Measurements from ENCODE around the gene YES1. TPM values are rescaled to one million over a fixed set of nuclear protein-coding genes. Genes with fewer than 3 reads are reported as not detected.

YES1 gene
- total and polyA plus RNA-seq, 2 donors from 2014 or later: 12.6 to 48.5 TPM

DNA sequence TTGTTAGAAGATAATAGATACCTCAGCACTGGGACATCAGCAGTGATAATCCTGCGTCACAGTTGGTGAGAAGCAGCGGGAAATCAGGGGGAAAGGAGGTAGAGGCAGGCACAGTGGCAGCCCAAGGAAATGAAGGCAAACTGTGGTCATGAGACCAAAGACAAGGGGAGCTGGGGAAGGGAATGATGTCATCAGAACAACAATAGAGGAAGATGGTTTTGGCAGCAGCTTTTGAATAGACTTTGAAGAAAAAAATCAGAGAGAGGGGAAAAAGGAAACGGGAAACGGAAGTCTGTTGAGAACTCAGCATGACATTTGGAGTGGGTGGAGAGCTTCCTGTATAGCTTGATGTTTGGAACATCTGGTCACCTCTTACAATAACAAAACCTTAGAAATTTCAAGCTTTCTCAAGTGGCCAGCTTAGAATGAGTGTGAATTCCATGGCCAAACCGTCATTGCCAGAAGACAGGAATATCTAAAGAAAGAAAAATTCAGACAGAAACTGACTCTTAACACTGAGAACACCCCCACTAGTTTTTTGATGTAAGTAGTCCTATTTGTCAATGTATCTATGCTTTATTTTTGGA, 18.4 kb upstream of the YES1 start:
- no peaks in the 10 kb centered on the region for H3K9me3 ChIP-seq (ENCODE audit: control insufficient read depth in 2 of 3, insufficient read depth in 1 of 3, low read length in 3 of 3)
- peak in 1 of 5 donors; percentile 71 for DNase-seq
- TF ChIP-seq, protein P1, sequence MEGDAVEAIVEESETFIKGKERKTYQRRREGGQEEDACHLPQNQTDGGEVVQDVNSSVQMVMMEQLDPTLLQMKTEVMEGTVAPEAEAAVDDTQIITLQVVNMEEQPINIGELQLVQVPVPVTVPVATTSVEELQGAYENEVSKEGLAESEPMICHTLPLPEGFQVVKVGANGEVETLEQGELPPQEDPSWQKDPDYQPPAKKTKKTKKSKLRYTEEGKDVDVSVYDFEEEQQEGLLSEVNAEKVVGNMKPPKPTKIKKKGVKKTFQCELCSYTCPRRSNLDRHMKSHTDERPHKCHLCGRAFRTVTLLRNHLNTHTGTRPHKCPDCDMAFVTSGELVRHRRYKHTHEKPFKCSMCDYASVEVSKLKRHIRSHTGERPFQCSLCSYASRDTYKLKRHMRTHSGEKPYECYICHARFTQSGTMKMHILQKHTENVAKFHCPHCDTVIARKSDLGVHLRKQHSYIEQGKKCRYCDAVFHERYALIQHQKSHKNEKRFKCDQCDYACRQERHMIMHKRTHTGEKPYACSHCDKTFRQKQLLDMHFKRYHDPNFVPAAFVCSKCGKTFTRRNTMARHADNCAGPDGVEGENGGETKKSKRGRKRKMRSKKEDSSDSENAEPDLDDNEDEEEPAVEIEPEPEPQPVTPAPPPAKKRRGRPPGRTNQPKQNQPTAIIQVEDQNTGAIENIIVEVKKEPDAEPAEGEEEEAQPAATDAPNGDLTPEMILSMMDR (IDR thresholded peaks at IDR 0.05; ENCODE audit: borderline replicate concordance, extremely low read depth, insufficient read depth): no peak
- no peak overlapping the region for H3K9ac ChIP-seq (ENCODE audit: low read length in 3 of 3)
- no peak overlapping the region for H3K4me3 ChIP-seq (ENCODE audit: low read length in 3 of 3)
- H3K27ac ChIP-seq (ENCODE audit: low read depth in 2 of 2, low read length in 2 of 2): peak overlapping the region in 1 of 2 donors; percentile 61
- no peaks in the 10 kb centered on the region for H3K27me3 ChIP-seq (ENCODE audit: control insufficient read depth, insufficient read depth, low read length)
- no peak for FAIRE-seq
- peaks cover 0 to 2% (median 0%) of the 10 kb centered on the region in 3 donors for H3K4me1 ChIP-seq (ENCODE audit: control insufficient read depth in 2 of 3, insufficient read depth in 2 of 3, low read depth in 1 of 3, low read length in 3 of 3)
- intact Hi-C loops (cut with DNase I): loop anchor here (5.0 to 10.0 kb wide), 2 partner anchors 88 to 206 kb away; no protein-coding TSS in a partner anchor
- no peaks in the 10 kb centered on the region for H3K36me3 ChIP-seq (ENCODE audit: control insufficient read depth in 2 of 3, insufficient read depth in 3 of 3, low read length in 3 of 3)

DNA sequence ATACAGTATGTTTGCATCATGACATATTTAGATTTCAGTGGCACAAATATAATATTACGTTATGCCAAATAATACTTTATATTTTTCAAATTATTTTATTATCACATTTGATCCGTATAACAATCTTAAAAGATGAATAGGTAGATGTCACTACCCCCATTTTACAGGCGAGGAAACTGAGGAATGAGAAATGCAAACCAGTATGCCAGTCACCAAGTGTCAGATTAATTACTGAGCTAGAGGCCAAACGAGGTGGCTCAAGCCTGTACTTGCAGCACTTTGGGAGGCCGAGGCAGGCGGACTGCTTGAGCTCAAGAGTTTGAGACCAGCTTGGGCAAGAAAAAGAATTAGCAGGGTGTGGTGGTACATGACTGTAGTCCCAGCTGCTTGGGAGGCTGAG, 17.4 kb upstream of the YES1 start:
- DNase-seq: no peak
- intact Hi-C loops (cut with DNase I): no loop called here
- TF ChIP-seq, protein P1 (IDR thresholded peaks at IDR 0.05; ENCODE audit: borderline replicate concordance, extremely low read depth, insufficient read depth): no peak
- no peak for FAIRE-seq
- H3K9ac ChIP-seq (ENCODE audit: low read length in 3 of 3): no peak overlapping the region
- peak overlapping the region in 1 of 2 donors; percentile 61 for H3K27ac ChIP-seq (ENCODE audit: low read depth in 2 of 2, low read length in 2 of 2)
- no peaks in the 10 kb centered on the region for H3K27me3 ChIP-seq (ENCODE audit: control insufficient read depth, insufficient read depth, low read length)
- no peak overlapping the region for H3K4me3 ChIP-seq (ENCODE audit: low read length in 3 of 3)
- H3K36me3 ChIP-seq (ENCODE audit: control insufficient read depth in 2 of 3, insufficient read depth in 3 of 3, low read length in 3 of 3): no peaks in the 10 kb centered on the region
- no peaks in the 10 kb centered on the region for H3K9me3 ChIP-seq (ENCODE audit: control insufficient read depth in 2 of 3, insufficient read depth in 1 of 3, low read length in 3 of 3)
- peaks cover 0 to 2% (median 0%) of the 10 kb centered on the region in 3 donors for H3K4me1 ChIP-seq (ENCODE audit: control insufficient read depth in 2 of 3, insufficient read depth in 2 of 3, low read depth in 1 of 3, low read length in 3 of 3)

DNA sequence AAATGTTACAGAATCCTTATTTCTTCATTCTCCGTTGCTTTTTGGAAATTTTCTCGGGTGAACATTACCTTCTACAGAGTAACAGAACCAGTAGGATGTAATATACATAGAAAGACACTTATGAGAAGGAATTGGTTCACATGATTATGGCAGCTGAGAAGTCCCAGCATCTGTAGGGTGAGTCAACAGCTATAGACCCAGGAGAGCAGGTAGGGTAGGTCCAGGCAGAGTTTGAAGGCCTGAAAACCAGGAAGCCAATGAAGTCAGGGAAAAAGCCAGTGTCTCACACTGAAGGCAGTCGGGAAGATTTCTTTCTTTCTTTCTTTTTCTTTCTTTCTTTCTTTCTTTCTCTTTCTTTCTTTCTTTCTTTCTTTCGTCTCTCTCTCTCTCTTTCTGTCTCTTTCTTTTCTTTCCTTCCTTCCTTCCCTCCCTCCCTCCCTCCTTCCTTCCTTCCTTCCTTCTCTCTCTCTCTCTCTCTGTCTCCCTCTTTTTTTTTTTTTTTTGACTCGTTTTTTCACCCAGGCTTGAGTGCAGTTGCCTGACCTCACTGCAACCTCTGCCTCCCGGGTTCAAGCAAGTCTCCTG, 15.1 kb upstream of the YES1 start:
- no peak overlapping the region for H3K27ac ChIP-seq (ENCODE audit: low read depth in 2 of 2, low read length in 2 of 2)
- TF ChIP-seq, protein P1 (IDR thresholded peaks at IDR 0.05; ENCODE audit: borderline replicate concordance, extremely low read depth, insufficient read depth): no peak
- no peak for FAIRE-seq
- H3K4me1 ChIP-seq (ENCODE audit: control insufficient read depth in 2 of 3, insufficient read depth in 2 of 3, low read depth in 1 of 3, low read length in 3 of 3): peaks cover 0 to 2% (median 0%) of the 10 kb centered on the region in 3 donors
- no peaks in the 10 kb centered on the region for H3K36me3 ChIP-seq (ENCODE audit: control insufficient read depth in 2 of 3, insufficient read depth in 3 of 3, low read length in 3 of 3)
- H3K4me3 ChIP-seq (ENCODE audit: low read length in 3 of 3): no peak overlapping the region
- intact Hi-C loops (cut with DNase I): no loop called here
- no peaks in the 10 kb centered on the region for H3K27me3 ChIP-seq (ENCODE audit: control insufficient read depth, insufficient read depth, low read length)
- H3K9ac ChIP-seq (ENCODE audit: low read length in 3 of 3): no peak overlapping the region
- H3K9me3 ChIP-seq (ENCODE audit: control insufficient read depth in 2 of 3, insufficient read depth in 1 of 3, low read length in 3 of 3): no peaks in the 10 kb centered on the region
- no peak for DNase-seq
